ENCODE results near the gene GNG3. TPM values are rescaled to one million over a fixed set of nuclear protein-coding genes. Genes with fewer than 3 reads are reported as not detected.

Gene GNG3
- total RNA-seq, 4 donors from 2014 or later, result 0.88 TPM; not detected in 3

DNA sequence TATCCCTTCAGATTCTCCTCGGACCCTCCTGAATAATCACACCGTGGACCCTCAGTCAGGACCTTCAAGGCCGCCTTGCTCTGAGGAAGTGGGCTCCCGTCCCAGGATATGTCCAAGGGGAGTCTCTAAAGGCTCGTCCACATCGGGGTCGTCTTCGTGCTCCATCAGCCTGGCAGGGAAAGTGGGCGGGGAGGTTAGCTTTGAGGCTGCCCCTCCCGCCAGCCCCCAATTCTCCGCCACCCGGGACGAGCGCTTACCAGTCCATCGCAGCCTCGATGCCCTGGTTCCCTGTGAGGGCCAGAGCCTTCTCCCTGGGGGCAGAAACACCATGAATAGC lies 29.1 kb upstream of the GNG3 start:
- TF ChIP-seq CTCF (IDR thresholded peaks at IDR 0.05; ENCODE audit: low read depth), result no peak

DNA sequence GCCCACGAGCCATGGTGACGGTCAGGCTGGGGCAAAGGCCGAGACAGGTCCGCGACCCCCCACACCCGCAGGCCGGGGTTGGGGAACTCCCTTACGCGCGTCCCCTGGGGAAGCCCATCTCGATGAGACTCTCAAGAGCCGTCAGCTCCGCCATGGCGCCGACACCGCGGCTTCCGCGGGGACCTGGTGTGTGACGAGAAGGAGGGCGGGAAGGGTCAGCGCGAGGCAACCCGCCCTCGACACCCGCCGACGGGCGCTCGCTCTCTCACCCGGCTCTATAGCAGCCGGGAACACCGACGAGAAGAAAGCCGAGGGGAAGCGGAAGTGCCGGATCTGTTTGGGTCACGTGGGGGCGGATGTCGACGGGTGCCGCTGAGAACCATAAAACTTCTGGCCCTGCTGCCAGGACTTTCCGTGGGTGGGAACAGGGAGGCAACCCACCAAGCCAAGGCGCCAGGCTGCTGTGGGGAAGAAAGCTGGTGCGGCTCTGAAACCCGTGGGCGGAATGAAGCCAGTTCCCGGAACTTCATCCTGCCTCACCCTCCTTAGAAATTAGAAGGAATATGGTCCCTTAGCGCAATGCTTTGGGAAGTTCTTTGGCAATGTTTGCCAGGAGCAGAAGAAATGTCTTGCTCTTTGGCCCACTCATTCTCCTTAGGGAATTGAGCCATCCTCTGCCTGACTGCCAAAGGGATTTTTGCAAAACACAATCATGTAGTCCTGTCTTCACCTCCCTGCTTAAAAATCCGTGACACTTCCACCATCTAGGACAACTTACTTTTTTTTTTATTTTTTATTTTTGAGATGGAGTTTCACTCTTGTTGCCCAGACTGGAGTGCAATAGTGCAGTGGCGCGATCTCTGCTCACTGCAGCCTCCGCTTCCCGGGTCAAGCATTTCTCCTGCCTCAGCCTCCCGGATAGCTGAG lies 28.4 kb upstream of the GNG3 start, which contains the start of gene UBXN1:
Gene UBXN1, minus strand, starts transcription at position 304 of the 927 bp plus-strand sequence. Its CDS starts 150 bp downstream, at position 154.
- TF ChIP-seq CTCF (IDR thresholded peaks at IDR 0.05; ENCODE audit: low read depth), result no peak

DNA sequence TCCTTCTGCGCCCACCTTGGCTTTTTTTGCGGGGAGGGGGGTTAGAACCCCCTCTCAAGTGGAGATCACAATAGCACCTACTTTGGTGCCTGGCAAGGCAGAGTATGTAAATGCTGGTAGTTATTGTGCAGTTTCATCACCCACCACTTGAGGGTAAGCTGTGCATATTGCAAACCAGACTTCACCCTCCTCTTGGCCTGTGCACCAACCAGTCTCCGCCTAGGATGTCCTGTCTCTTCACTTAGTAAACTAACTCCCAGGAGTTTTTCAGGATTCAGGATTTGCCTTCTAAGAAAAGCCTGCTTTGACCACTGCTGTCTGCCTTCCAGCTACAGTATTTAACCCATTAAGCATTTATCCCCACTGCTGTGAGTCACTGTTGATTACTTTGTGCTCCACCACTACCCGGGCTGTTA lies 26.6 kb upstream of the GNG3 start:
- TF ChIP-seq CTCF (IDR thresholded peaks at IDR 0.05; ENCODE audit: low read depth), result no peak

GRCh38 chr11:62682518-62682917 lies 25.0 kb upstream of the GNG3 start:
- no peak for TF ChIP-seq CTCF (IDR thresholded peaks at IDR 0.05; ENCODE audit: low read depth)

- no peak for TF ChIP-seq CTCF (IDR thresholded peaks at IDR 0.05; ENCODE audit: low read depth)
Measured at GRCh38 chr11:62687508-62688396, 19.7 kb upstream of the GNG3 start.

DNA sequence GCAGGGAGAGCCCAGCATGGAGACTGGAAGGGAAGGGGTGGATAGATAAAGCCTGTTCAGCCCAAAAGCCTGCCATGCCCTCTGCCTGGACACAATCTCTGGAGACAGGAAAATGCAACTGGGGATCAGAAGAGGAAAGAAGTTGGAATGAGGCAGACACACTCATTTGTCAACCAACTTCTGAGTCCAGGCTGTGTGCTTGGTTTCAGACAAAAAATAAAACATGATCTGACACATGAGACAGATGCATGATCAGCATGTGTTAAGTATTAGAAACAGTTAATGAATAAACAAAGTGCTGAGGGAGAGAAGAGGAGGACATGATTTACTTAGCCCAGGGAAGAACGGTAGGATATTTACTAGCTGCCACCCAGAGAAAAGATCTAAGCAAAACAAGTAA lies 19.0 kb upstream of the GNG3 start:
- TF ChIP-seq CTCF (IDR thresholded peaks at IDR 0.05; ENCODE audit: low read depth), result no peak

Measured in subcutaneous adipose tissue (tissue), 4 donors.